Osteoblast (primary cell): Measurements from ENCODE around the gene ARNT2. TPM values are rescaled to one million over a fixed set of nuclear protein-coding genes. Genes with fewer than 3 reads are reported as not detected.

Experiments
- DNase-seq: peaks from one replicate; pipeline ENCODE4 v3.0.0; 2011; ENCODE audit warnings: low spot score, mixed read lengths; ENCODE audit not compliant: insufficient read length; ENCODE audit errors: missing footprints
- H2AFZ ChIP-seq: 2 replicates; pipeline ENCODE4 v1.6.0; 2011; ENCODE audit warnings: mild to moderate bottlenecking, low read length
- H3K27ac ChIP-seq: 2 replicates; pipeline ENCODE4 v1.5.1; 2011; ENCODE audit warnings: mild to moderate bottlenecking, low read depth, low read length, moderate library complexity
- H3K27me3 ChIP-seq: 2 replicates; pipeline ENCODE4 v1.6.0; 2012; ENCODE audit warnings: mild to moderate bottlenecking, control low read depth, inconsistent platforms, low read length, moderate library complexity; ENCODE audit not compliant: insufficient read depth
- H3K36me3 ChIP-seq: 2 replicates; pipeline ENCODE4 v1.5.1; 2011; ENCODE audit warnings: mild to moderate bottlenecking, low read length, control low read depth, moderate library complexity; ENCODE audit not compliant: insufficient read depth
- H3K4me1 ChIP-seq: 2 replicates; pipeline ENCODE4 v1.5.1; 2011; ENCODE audit warnings: mild to moderate bottlenecking, low read length, control low read depth, moderate library complexity; ENCODE audit not compliant: insufficient read depth
- H3K4me2 ChIP-seq: 2 replicates; pipeline ENCODE4 v1.6.0; 2011; ENCODE audit warnings: mild to moderate bottlenecking, low read length; ENCODE audit not compliant: insufficient read depth
- H3K4me3 ChIP-seq: fragments of 200-600 bp; sonication (generic); 3 replicates; pipeline ENCODE4 v1.5.1; 2012; ENCODE audit warnings: mild to moderate bottlenecking, low read length, inconsistent platforms; ENCODE audit not compliant: insufficient read depth
- H3K79me2 ChIP-seq: 2 replicates; pipeline ENCODE4 v1.6.0; 2012; ENCODE audit warnings: mild to moderate bottlenecking, low read length, control low read depth, inconsistent platforms; ENCODE audit not compliant: insufficient read depth
- H3K9me3 ChIP-seq: 2 replicates; pipeline ENCODE4 v1.5.1; 2011; ENCODE audit warnings: low read depth, low read length, control low read depth
- H4K20me1 ChIP-seq: 2 replicates; pipeline ENCODE4 v1.6.0; 2012; ENCODE audit warnings: mild to moderate bottlenecking, low read length, control low read depth; ENCODE audit not compliant: insufficient read depth
- CTCF ChIP-seq: IDR thresholded peaks from 2 replicates; pipeline ENCODE4 v1.5.1; 2011; ENCODE audit warnings: mild to moderate bottlenecking, low read depth, low read length, moderate library complexity; ENCODE audit errors: extremely low read depth
- total RNA-seq: library from RNA; depleted of rRNA; stranded (reverse); fragments of >200 nt; gene quantifications from 2 replicates; pipeline ENCODE4 v1.2.3, GENCODE V29; 2012

The ARNT2 gene
- total RNA-seq, 1 donor, result 30.0 TPM

- H3K27me3 ChIP-seq, result peaks cover 9% of the 10 kb centered on the region
- no peak for DNase-seq
- no peaks in the 10 kb centered on the region for H3K36me3 ChIP-seq
- no peaks in the 10 kb centered on the region for H3K79me2 ChIP-seq
- H3K27ac ChIP-seq, result no peak overlapping the region
- no peak overlapping the region for H2AFZ ChIP-seq
- no peak for TF ChIP-seq CTCF
- no peak overlapping the region for H3K4me3 ChIP-seq
- H3K4me2 ChIP-seq, result no peak overlapping the region
- H3K4me1 ChIP-seq, result peaks cover 4% of the 10 kb centered on the region
- no peaks in the 10 kb centered on the region for H3K9me3 ChIP-seq
- no peaks in the 10 kb centered on the region for H4K20me1 ChIP-seq
Measured at GRCh38 chr15:80441714-80442113, 37.5 kb downstream of the ARNT2 start.

GRCh38 chr15:80442728-80443403 lies 38.7 kb downstream of the ARNT2 start:
- H3K79me2 ChIP-seq, result no peaks in the 10 kb centered on the region
- no peaks in the 10 kb centered on the region for H3K4me1 ChIP-seq
- H3K9me3 ChIP-seq, result no peaks in the 10 kb centered on the region
- H2AFZ ChIP-seq, result no peak overlapping the region
- H4K20me1 ChIP-seq, result no peaks in the 10 kb centered on the region
- H3K27ac ChIP-seq, result no peak overlapping the region
- H3K4me3 ChIP-seq, result no peak overlapping the region
- DNase-seq, result no peak
- H3K27me3 ChIP-seq, result peaks cover 9% of the 10 kb centered on the region
- no peak for TF ChIP-seq CTCF
- no peak overlapping the region for H3K4me2 ChIP-seq
- no peaks in the 10 kb centered on the region for H3K36me3 ChIP-seq

GRCh38 chr15:80444680-80445251 lies 40.6 kb downstream of the ARNT2 start:
- no peak overlapping the region for H3K27ac ChIP-seq
- no peak overlapping the region for H3K4me2 ChIP-seq
- no peaks in the 10 kb centered on the region for H3K79me2 ChIP-seq
- H3K9me3 ChIP-seq, result no peaks in the 10 kb centered on the region
- no peaks in the 10 kb centered on the region for H3K36me3 ChIP-seq
- H3K4me1 ChIP-seq, result no peaks in the 10 kb centered on the region
- H3K27me3 ChIP-seq, result peaks cover 9% of the 10 kb centered on the region
- no peak overlapping the region for H2AFZ ChIP-seq
- no peak for DNase-seq
- H3K4me3 ChIP-seq, result no peak overlapping the region
- H4K20me1 ChIP-seq, result no peaks in the 10 kb centered on the region
- TF ChIP-seq CTCF, result no peak

- H3K9me3 ChIP-seq, result no peaks in the 10 kb centered on the region
- no peak for DNase-seq
- no peaks in the 10 kb centered on the region for H3K4me1 ChIP-seq
- no peaks in the 10 kb centered on the region for H3K79me2 ChIP-seq
- no peaks in the 10 kb centered on the region for H4K20me1 ChIP-seq
- no peak overlapping the region for H3K4me3 ChIP-seq
- H3K27me3 ChIP-seq, result peaks cover 9% of the 10 kb centered on the region
- no peaks in the 10 kb centered on the region for H3K36me3 ChIP-seq
- H3K27ac ChIP-seq, result no peak overlapping the region
- no peak overlapping the region for H2AFZ ChIP-seq
- H3K4me2 ChIP-seq, result no peak overlapping the region
- no peak for TF ChIP-seq CTCF
Measured at GRCh38 chr15:80445300-80446041, 41.3 kb downstream of the ARNT2 start.
